ENCODE measurements around the gene MDK.

DNA sequence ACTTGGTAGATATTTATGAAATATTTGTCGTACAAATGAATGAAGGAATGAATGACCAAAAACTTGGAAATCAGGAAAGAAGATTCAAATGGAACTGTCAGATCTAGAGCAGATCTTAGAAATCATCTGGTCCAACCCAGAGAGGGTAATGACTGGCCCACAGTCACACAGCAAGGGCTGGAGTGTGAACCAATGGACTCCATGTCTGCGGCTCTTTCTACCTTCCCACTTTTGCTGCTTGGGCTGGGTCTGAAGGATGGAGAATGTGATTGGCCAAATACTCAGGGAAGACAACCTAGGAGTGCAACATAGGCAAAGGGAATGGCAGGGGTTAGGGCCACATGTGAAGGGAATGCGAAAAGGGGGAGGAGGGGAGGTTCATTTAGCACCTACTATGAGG lies 40.0 kb upstream of the MDK start:
- TF ChIP-seq, protein P1, sequence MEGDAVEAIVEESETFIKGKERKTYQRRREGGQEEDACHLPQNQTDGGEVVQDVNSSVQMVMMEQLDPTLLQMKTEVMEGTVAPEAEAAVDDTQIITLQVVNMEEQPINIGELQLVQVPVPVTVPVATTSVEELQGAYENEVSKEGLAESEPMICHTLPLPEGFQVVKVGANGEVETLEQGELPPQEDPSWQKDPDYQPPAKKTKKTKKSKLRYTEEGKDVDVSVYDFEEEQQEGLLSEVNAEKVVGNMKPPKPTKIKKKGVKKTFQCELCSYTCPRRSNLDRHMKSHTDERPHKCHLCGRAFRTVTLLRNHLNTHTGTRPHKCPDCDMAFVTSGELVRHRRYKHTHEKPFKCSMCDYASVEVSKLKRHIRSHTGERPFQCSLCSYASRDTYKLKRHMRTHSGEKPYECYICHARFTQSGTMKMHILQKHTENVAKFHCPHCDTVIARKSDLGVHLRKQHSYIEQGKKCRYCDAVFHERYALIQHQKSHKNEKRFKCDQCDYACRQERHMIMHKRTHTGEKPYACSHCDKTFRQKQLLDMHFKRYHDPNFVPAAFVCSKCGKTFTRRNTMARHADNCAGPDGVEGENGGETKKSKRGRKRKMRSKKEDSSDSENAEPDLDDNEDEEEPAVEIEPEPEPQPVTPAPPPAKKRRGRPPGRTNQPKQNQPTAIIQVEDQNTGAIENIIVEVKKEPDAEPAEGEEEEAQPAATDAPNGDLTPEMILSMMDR (IDR thresholded peaks at IDR 0.05; ENCODE audit: insufficient read depth, low read length) = no peak
- TF ChIP-seq, protein P2, sequence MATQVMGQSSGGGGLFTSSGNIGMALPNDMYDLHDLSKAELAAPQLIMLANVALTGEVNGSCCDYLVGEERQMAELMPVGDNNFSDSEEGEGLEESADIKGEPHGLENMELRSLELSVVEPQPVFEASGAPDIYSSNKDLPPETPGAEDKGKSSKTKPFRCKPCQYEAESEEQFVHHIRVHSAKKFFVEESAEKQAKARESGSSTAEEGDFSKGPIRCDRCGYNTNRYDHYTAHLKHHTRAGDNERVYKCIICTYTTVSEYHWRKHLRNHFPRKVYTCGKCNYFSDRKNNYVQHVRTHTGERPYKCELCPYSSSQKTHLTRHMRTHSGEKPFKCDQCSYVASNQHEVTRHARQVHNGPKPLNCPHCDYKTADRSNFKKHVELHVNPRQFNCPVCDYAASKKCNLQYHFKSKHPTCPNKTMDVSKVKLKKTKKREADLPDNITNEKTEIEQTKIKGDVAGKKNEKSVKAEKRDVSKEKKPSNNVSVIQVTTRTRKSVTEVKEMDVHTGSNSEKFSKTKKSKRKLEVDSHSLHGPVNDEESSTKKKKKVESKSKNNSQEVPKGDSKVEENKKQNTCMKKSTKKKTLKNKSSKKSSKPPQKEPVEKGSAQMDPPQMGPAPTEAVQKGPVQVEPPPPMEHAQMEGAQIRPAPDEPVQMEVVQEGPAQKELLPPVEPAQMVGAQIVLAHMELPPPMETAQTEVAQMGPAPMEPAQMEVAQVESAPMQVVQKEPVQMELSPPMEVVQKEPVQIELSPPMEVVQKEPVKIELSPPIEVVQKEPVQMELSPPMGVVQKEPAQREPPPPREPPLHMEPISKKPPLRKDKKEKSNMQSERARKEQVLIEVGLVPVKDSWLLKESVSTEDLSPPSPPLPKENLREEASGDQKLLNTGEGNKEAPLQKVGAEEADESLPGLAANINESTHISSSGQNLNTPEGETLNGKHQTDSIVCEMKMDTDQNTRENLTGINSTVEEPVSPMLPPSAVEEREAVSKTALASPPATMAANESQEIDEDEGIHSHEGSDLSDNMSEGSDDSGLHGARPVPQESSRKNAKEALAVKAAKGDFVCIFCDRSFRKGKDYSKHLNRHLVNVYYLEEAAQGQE (IDR thresholded peaks at IDR 0.05; ENCODE audit: insufficient replicate concordance, low read depth) = no peak
- TF ChIP-seq GABPA (IDR thresholded peaks at IDR 0.05; ENCODE audit: low read depth) (no peak), POLR2AphosphoS5 (IDR thresholded peaks at IDR 0.05; ENCODE audit: low read depth) (no peak)

All from HL-60 (cell line).